NB4 (cell line): ENCODE results near the gene ZIC4.

Experiments
- DNase-seq: peaks from one replicate; pipeline ENCODE4 v3.0.0; 2010; ENCODE audit warnings: low read depth
- H3K4me3 ChIP-seq: one replicate; pipeline ENCODE4 v1.5.1; 2011; ENCODE audit warnings: mild to moderate bottlenecking, low read depth, low read length, moderate library complexity
- CTCF ChIP-seq: IDR thresholded peaks from one replicate; pipeline ENCODE4 v1.5.1; 2012; ENCODE audit warnings: low read depth, low read length
- MAX ChIP-seq: IDR thresholded peaks from 2 replicates; pipeline ENCODE4 v1.6.1; 2011; ENCODE audit warnings: low read depth, low read length
- MYC ChIP-seq: IDR thresholded peaks from 2 replicates; pipeline ENCODE4 v1.6.1; 2011; ENCODE audit warnings: low read depth, low read length
- POLR2A ChIP-seq: IDR thresholded peaks from 2 replicates; pipeline ENCODE4 v1.6.1; 2011; ENCODE audit warnings: mild to moderate bottlenecking; ENCODE audit not compliant: insufficient read length; ENCODE audit errors: extremely low read depth

The ZIC4 gene

GRCh38 chr3:147396712-147397046, 9.7 kb downstream of the ZIC4 start:
- no peak for DNase-seq
- no peak for TF ChIP-seq MYC
- TF ChIP-seq CTCF: no peak
- TF ChIP-seq POLR2A: no peak
- TF ChIP-seq MAX: no peak
- H3K4me3 ChIP-seq: no peak overlapping the region

GRCh38 chr3:147395899-147396711, 10.2 kb downstream of the ZIC4 start:
- no peak overlapping the region for H3K4me3 ChIP-seq
- DNase-seq: no peak
- no peak for TF ChIP-seq POLR2A
- TF ChIP-seq MYC: no peak
- no peak for TF ChIP-seq MAX
- TF ChIP-seq CTCF: no peak

- H3K4me3 ChIP-seq: no peak overlapping the region
- DNase-seq: no peak
Observed at GRCh38 chr3:147394884-147395225, 11.5 kb downstream of the ZIC4 start.

GRCh38 chr3:147393943-147394883, 12.1 kb downstream of the ZIC4 start:
- no peak for TF ChIP-seq CTCF
- TF ChIP-seq POLR2A: no peak
- no peak overlapping the region for H3K4me3 ChIP-seq
- no peak for DNase-seq

More at GRCh38 chr3:147394884-147395225, 11.5 kb downstream of the ZIC4 start:
- TF ChIP-seq CTCF (no peak), MAX (no peak), POLR2A (no peak), MYC (no peak)

GRCh38 chr3:147393261-147393942, 12.9 kb downstream of the ZIC4 start:
- no peak for TF ChIP-seq MYC
- no peak overlapping the region for H3K4me3 ChIP-seq
- no peak for DNase-seq

GRCh38 chr3:147392625-147392946, 13.8 kb downstream of the ZIC4 start:
- no peak for DNase-seq
- no peak overlapping the region for H3K4me3 ChIP-seq
- TF ChIP-seq MAX: no peak
- TF ChIP-seq CTCF: no peak
- no peak for TF ChIP-seq POLR2A
- TF ChIP-seq MYC: no peak
